HG03442 (cell line): ENCODE measurements around the gene PLEKHB2.
"Not testable (repeated sequence)": the region's sequence is repeated elsewhere in the genome, so short reads cannot be mapped to it uniquely, and the experiment has no call there.

Experiments used
- ATAC-seq: cut with Tn5 transposase; IDR thresholded peaks from one replicate; pipeline ENCODE4 v1.9.1; 2021; ENCODE audit warnings: mild to moderate bottlenecking, moderate library complexity; ENCODE audit not compliant: unreplicated experiment

PLEKHB2 gene

GRCh38 chr2:131142849-131143248 lies 37.7 kb downstream of the PLEKHB2 start:
- no peak for ATAC-seq

GRCh38 chr2:131143803-131144202 lies 38.7 kb downstream of the PLEKHB2 start:
- no peak for ATAC-seq

DNA sequence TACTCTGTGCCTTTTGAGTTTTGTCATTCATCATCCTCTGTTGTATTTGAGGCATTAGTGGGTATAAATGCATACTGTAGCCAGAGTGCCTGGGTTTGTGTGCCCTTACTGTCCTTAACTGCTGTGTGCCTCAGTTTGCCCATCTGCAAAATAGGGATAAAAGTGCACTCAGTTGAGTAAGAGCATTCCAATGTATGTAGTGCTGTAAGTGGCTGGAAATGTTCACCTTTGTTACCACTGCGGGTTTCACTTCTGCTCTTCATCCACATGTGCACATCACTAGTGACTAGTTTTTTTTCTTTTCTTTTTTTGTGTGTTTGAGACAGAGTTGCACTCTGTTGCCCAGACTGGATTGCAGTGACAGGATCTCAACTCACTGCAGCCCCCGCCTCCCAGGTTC lies 39.9 kb downstream of the PLEKHB2 start:
- peak; percentile 73 for ATAC-seq

DNA sequence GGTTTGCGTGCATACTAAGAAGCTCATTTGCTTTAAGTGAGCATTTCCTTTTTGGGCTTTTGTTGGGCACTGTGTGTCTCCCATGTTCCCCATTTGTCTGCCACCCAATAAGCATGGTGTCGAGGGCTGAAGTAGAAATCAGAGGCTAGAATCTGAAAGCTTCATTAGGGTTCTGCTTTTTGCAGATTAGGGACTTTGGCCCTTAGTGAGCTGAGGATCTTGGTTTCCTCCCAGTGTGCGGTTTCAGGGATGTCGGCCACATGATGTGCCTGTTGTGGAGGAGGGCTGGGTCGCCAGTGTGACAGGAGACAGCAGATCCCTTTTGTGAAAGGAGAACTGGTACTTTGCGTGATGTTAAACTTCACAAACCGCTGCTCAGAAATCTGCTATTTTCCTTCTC lies 41.1 kb downstream of the PLEKHB2 start:
- no peak for ATAC-seq

DNA sequence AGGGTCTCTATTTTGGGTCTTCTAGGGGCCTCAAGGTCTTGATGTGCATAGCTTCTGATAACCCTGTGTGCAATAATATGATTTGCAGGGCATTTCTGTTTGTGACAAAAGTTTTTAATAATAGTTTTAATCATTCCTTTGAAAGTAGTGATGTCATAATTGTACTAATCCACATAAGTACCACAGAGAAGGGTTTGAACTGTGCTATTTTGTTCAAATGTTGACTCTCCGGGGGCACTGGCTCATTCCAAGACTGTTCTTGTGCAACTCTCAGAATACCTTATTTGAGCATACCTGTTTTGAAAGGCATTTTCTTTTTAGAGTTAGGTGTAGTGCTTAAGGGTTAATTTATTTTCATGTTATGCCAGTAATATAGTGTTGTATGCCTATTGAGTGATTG lies 41.6 kb downstream of the PLEKHB2 start:
- no peak for ATAC-seq

GRCh38 chr2:131148426-131148825 lies 43.3 kb downstream of the PLEKHB2 start:
- ATAC-seq, result no peak

GRCh38 chr2:131150109-131150508 lies 45.0 kb downstream of the PLEKHB2 start:
- not testable (repeated sequence) for ATAC-seq

DNA sequence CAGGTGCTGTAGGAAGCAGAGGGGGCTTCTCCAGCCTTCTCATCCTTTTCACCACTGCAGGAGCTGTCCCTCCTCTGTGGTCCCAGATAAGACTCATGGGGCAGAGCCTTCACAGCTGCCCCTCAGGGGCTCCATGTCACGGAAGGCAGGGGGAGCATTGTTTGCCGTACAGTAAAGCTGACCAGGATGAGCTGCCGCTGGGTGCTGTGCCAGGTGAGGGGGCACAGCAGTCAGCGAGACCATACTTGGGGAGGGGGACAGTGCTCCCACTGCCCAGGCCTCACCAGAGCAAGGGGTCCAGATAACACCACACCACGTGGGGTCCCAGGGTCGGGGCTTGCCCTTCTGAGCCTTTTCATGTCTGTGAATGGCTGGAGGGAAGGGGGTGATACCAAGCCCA lies 46.3 kb downstream of the PLEKHB2 start:
- ATAC-seq, result no peak

- ATAC-seq, result no peak
Measured at GRCh38 chr2:131152074-131152473, 46.9 kb downstream of the PLEKHB2 start.

DNA sequence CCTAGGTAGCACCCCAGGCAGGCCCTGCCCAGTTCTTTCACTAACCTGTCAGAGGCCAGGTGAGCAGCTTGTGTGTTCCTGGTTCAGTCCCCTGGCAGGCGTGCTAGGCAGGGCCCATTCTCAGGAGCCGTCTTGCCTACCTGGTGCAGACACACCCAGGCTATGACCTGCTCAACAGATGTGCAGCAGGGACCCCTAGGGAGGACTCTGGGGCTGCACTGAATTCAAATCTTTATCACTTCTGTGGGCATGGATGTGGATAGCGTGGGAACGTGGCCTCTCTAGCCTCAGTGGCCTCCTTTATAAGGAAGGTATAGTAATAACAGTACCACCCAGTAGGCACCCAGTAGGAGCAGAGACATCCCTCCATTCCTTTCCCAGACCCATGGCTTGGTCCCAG lies 48.4 kb downstream of the PLEKHB2 start:
- ATAC-seq, result peak; percentile 1

- ATAC-seq, result peak; percentile 82
Measured at GRCh38 chr2:131154071-131154531, 49.0 kb downstream of the PLEKHB2 start.

- no peak for ATAC-seq
Measured at GRCh38 chr2:131154647-131155046, 49.5 kb downstream of the PLEKHB2 start.

DNA sequence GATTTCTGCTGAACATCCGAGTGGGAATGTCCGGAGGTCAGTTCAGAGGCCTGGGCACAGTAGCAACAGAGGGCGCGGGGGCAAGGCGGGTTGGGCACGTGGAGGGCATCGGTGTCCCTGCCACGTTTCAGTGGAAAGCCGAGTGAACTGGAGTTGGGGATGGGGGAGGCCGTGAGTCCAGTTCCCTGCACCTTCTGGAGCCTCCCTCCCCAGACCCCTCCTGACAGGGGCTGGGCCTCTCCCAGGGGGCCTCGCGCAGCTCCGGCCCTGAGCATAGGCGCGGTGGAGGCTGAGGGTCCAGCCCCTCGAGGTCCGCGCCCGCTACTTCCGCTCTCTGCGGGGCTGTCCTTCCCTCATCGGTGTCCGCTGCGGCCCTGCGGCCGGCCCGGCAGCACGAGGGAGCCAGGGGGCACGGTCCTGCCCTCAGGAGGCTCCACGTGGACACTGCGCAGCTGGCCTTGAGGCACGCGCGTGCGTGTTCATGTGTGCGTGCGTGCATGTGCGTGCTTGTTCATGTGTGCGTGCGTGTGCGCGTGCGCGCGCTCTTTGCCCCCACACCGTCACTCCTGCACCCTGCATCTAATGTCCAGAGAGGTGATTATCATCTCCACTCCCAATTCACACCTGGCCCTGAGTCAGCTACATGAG lies 50.2 kb downstream of the PLEKHB2 start:
- no peak for ATAC-seq

DNA sequence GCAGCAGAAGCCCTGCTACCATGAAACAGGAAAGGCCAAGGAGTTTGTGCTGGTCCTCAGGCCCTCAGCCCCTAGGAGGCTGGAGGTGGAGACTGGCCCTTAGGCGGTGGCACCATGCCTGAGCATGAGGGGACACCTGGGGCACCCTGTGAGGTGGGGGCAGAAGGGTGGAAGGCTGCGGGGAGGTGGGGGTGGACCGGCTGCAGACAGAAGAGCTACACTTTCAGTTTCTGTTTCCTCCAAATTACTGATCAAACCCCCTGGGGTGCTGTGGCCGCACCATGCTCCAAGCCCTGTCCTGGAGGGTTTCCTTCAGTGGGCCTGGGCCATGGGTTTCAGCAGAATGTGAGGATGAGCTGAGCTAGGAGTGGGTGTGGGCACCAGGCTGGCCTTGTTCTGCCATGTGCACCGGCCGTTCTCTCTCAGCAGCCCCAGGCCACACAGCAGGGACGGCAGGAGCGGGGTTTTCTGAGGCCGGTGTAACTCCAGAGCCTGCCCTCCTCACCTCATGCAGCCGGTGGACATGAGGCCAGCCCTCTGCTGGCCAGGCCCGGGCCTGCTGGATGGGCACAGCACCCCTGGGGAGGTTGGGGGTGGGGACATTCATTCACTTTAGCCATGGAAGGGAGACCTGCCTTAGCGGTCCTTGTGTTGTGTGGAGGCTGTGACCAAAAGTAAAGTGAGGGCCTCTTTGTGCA lies 51.5 kb downstream of the PLEKHB2 start:
- no peak for ATAC-seq

DNA sequence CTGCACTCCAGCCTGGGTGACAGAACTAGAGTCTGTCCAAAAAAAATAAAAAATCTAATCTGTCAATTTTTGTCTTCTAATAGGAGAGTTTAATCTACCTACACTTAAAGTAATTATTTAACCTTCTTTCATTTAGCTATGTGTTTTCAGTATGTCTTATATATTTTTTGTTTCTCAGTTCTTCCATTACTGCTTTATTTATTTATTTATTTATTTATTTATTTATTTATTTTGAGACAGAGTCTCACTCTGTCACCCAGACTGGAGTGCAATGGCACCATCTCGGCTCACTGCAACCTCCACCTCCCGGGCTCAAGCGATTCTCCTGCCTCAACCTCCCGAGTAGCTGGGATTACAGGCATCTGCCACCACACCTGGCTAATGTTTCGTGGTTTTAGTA lies 60.4 kb downstream of the PLEKHB2 start:
- not testable (repeated sequence) for ATAC-seq

GRCh38 chr2:131168538-131168937 lies 63.4 kb downstream of the PLEKHB2 start:
- ATAC-seq, result no peak

- not testable (repeated sequence) for ATAC-seq
Measured at GRCh38 chr2:131178050-131178449, 72.9 kb downstream of the PLEKHB2 start.

DNA sequence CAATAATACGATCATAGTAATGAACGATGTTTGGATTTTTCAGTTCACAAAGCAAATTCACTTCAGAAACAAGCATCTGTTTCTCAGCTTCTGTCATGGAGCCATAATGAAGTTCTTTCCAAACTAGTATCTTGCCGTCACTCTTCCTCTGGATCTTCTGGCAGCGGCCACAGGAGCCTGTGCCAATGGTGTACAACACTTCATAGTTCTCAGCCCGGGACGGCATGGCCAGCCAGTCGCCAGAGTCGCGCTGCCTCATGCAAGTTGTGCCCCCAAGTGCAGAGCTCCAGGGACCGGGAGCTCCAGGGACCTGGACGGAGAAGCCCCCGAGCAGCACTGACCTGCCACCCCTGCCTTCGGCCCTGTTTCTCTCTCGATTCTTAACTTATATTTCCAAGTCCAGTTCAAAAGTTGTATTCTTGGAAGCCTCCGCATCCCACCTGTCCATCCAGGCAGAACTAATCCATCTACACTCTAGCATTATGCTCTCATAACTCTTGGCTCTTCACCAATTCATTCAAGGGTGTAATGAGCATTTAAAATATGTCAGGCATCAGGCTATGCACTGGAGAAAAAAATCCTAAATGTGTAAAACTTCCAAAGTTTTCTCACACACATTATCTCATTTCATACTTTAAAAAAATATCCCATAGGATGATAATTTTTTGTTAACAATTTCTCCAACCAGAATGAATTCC lies 73.7 kb downstream of the PLEKHB2 start:
- not testable (repeated sequence) for ATAC-seq

DNA sequence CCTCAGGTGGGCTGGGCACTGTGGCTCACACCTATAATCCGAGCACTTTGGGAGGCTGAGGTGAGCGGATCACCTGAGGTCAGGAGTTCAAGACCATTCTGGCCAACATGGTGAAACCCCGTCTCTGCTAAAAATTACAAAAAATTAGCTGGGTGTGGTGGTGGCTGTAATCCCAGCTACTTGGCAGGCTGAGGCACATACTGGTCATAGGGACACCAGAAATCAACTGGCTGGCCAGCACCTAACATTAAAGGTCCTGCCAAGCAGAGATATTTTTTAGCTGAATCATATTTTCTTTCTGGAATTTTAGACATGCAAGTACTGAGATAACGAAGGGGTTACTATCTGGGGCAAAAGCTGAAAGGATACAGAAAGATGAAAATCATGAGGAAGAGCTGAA lies 76.3 kb downstream of the PLEKHB2 start:
- ATAC-seq, result not testable (repeated sequence)

DNA sequence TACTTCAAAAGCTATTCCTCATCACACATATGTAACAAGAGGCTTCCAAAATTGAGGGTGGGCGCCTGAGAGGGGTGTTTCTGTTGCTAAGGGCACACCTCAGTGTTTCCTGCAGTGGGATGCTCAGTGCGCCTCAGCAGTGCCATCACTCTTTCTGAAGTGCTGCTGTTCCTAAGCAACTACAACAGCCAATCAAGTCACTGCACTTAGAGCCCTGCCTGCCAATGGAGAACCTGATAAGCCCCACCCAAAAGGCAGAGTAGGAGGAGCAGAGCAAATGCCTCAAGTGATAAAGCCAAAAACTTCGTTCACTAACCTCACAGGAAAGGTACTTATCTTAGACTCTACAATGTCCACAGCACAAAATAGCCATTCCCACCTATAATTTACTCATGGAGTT lies 88.3 kb downstream of the PLEKHB2 start:
- not testable (repeated sequence) for ATAC-seq

GRCh38 chr2:131196186-131196585 lies 91.0 kb downstream of the PLEKHB2 start:
- not testable (repeated sequence) for ATAC-seq
